Thyroid gland (tissue), 4 donors: ENCODE results near the gene PIGW. TPM values are rescaled to one million over a fixed set of nuclear protein-coding genes. Genes with fewer than 3 reads are reported as not detected.
"Not testable (repeated sequence)": the region's sequence is repeated elsewhere in the genome, so short reads cannot be mapped to it uniquely, and the experiment has no call there.

Source experiments
- DNase-seq, 2 donors: peaks; one replicate each; pipeline ENCODE4 v3.0.0-alpha.2; 2019
- H3K27ac ChIP-seq, 3 donors: fragments of 200-600 bp; sonication (generic); 1 replicate in 2 of 3; 2 replicates in 1 of 3; pipeline ENCODE4 v1.5.1; 2016 to 2019; ENCODE audit warnings: mild to moderate bottlenecking in 1 of 3, moderate library complexity in 1 of 3
- H3K27me3 ChIP-seq: fragments of 200-600 bp; sonication (generic); one replicate; pipeline ENCODE4 v1.5.1; 2019
- H3K36me3 ChIP-seq, 2 donors: fragments of 200-600 bp; sonication (generic); one replicate each; pipeline ENCODE4 v1.5.1; 2016 to 2019
- H3K4me1 ChIP-seq, 2 donors: fragments of 200-600 bp; sonication (generic); one replicate each; pipeline ENCODE4 v1.5.1; 2017 to 2019
- H3K4me3 ChIP-seq, 3 donors: fragments of 200-600 bp; sonication (generic); replicated peaks in 1 of 3; 1 replicate in 2 of 3; 2 replicates in 1 of 3; pipeline ENCODE4 v1.5.1; 2016; ENCODE audit warnings: mild to moderate bottlenecking in 1 of 3
- H3K9me3 ChIP-seq: fragments of 200-600 bp; sonication (generic); one replicate; pipeline ENCODE4 v1.5.1; 2017
- CTCF ChIP-seq, 6 experiments: fragments of 200-600 bp in 3 of 6; fragments of 450-650 bp in 3 of 6; sonication (generic) in 3 of 6; IDR thresholded peaks; one replicate each; pipeline ENCODE4 v1.5.1; 2016 to 2019; ENCODE audit warnings: antibody characterized with exemption in 6 of 6, mild to moderate bottlenecking in 2 of 6, inconsistent platforms in 1 of 6, moderate library complexity in 1 of 6
- POLR2A ChIP-seq, 2 donors: fragments of 450-650 bp; IDR thresholded peaks; one replicate each; pipeline ENCODE4 v1.6.1; 2017; ENCODE audit warnings: antibody characterized with exemption in 2 of 2, mild to moderate bottlenecking in 2 of 2, moderate library complexity in 1 of 2
- WGBS, 2 donors: methylation state at CpG; one replicate each; pipeline ENCODE4 v1.1.5; 2017; 5-methylcytosine and 5-hydroxymethylcytosine counted together
- intact Hi-C: fragments of 100-400 bp; cut with DNase I; formaldehyde crosslinking; loops from one replicate; pipeline ENCODE4 v1.15.1; 2023
- total RNA-seq, 4 donors: library from RNA; depleted of rRNA; stranded (reverse); fragments of >200 nt; gene quantifications; one replicate each; pipeline ENCODE4 v1.2.3, GENCODE V29; 2016

The PIGW gene
- total RNA-seq, 4 donors from 2014 or later, result 6.1 to 12.5 (median 7.1) TPM

GRCh38 chr17:36504156-36504545 lies 30.6 kb upstream of the PIGW start:
- Histone ChIP-seq H3K4me1 (no peaks in the 10 kb centered on the region), H3K27me3 (no peaks in the 10 kb centered on the region), H3K36me3 (peaks cover under 1 to 9% of the 10 kb centered on the region in 2 donors), H3K4me3 (no peak overlapping the region), H3K27ac (no peak overlapping the region), H3K9me3 (no peaks in the 10 kb centered on the region)
- no peak for DNase-seq
- TF ChIP-seq CTCF (IDR thresholded peaks at IDR 0.05), result no peak
- no peak for TF ChIP-seq POLR2A (IDR thresholded peaks at IDR 0.05)
- intact Hi-C loops, result no loop called here
- 92 to 98% methylated on average over 5 of the region's 5 CpGs for WGBS, 2 donors

GRCh38 chr17:36505171-36505570 lies 29.6 kb upstream of the PIGW start:
- intact Hi-C loops, result no loop called here
- H3K4me3 ChIP-seq, result no peak overlapping the region
- peaks cover 0 to 9% of the 10 kb centered on the region in 2 donors for H3K36me3 ChIP-seq
- H3K4me1 ChIP-seq, result no peaks in the 10 kb centered on the region
- H3K27me3 ChIP-seq, result no peaks in the 10 kb centered on the region
- H3K27ac ChIP-seq, result no peak overlapping the region
- no peak for TF ChIP-seq POLR2A (IDR thresholded peaks at IDR 0.05)
- no peak for TF ChIP-seq CTCF (IDR thresholded peaks at IDR 0.05)
- DNase-seq, result no peak
- WGBS, 2 donors, result 92 to 98% methylated on average over 7 to 8 of the region's 8 CpGs
- no peaks in the 10 kb centered on the region for H3K9me3 ChIP-seq

- 77 to 89% methylated on average over 5 to 6 of the region's 6 CpGs for WGBS, 2 donors
- Histone ChIP-seq H3K9me3 (no peaks in the 10 kb centered on the region), H3K4me3 (no peak overlapping the region), H3K36me3 (peaks cover 0 to 12% of the 10 kb centered on the region in 2 donors), H3K27ac (no peak overlapping the region), H3K4me1 (no peaks in the 10 kb centered on the region), H3K27me3 (no peaks in the 10 kb centered on the region)
- no peak for DNase-seq
- intact Hi-C loops, result no loop called here
- TF ChIP-seq POLR2A (IDR thresholded peaks at IDR 0.05) (no peak), CTCF (IDR thresholded peaks at IDR 0.05) (no peak)
Observed at GRCh38 chr17:36506249-36506826, 28.4 kb upstream of the PIGW start.

- H3K4me3 ChIP-seq, result no peak overlapping the region
- intact Hi-C loops, result no loop called here
- TF ChIP-seq CTCF (IDR thresholded peaks at IDR 0.05) (no peak), POLR2A (IDR thresholded peaks at IDR 0.05) (no peak)
- DNase-seq, result no peak
- H3K9me3 ChIP-seq, result no peaks in the 10 kb centered on the region
- 96 to 100% methylated on average over 3 to 7 of the region's 11 CpGs for WGBS, 2 donors
- no peaks in the 10 kb centered on the region for H3K4me1 ChIP-seq
- H3K27me3 ChIP-seq, result no peaks in the 10 kb centered on the region
- H3K36me3 ChIP-seq, result peaks cover 0 to 12% of the 10 kb centered on the region in 2 donors
- no peak overlapping the region for H3K27ac ChIP-seq
Observed at GRCh38 chr17:36506831-36507230, 28.0 kb upstream of the PIGW start.

- Histone ChIP-seq H3K4me3 (no peak overlapping the region), H3K27me3 (no peaks in the 10 kb centered on the region), H3K36me3 (peaks cover 0 to 12% of the 10 kb centered on the region in 2 donors), H3K27ac (no peak overlapping the region), H3K4me1 (no peaks in the 10 kb centered on the region), H3K9me3 (no peaks in the 10 kb centered on the region)
- WGBS, 2 donors, result 87 to 96% methylated on average over 6 of the region's 6 CpGs
- intact Hi-C loops, result no loop called here
- TF ChIP-seq POLR2A (IDR thresholded peaks at IDR 0.05) (no peak), CTCF (IDR thresholded peaks at IDR 0.05) (no peak)
- DNase-seq, result no peak
Observed at GRCh38 chr17:36507266-36507665, 27.5 kb upstream of the PIGW start.

- intact Hi-C loops, H3K27ac ChIP-seq, DNase-seq, H3K4me3 ChIP-seq, H3K27me3 ChIP-seq, H3K4me1 ChIP-seq, H3K9me3 ChIP-seq: not testable (repeated sequence)
- 74 to 86% methylated on average over 2 of the region's 2 CpGs for WGBS, 2 donors
- H3K36me3 ChIP-seq, result peaks cover 0 to 12% of the 10 kb centered on the region in 2 donors
Observed at GRCh38 chr17:36508439-36508838, 26.3 kb upstream of the PIGW start.
